ENCODE results near the gene EXOC6. TPM values are rescaled to one million over a fixed set of nuclear protein-coding genes. Genes with fewer than 3 reads are reported as not detected.
"Not testable (repeated sequence)": the region's sequence is repeated elsewhere in the genome, so short reads cannot be mapped to it uniquely, and the experiment has no call there.

The EXOC6 gene
- total RNA-seq, 1 experiment from 2014 or later, result 6.2 TPM

DNA sequence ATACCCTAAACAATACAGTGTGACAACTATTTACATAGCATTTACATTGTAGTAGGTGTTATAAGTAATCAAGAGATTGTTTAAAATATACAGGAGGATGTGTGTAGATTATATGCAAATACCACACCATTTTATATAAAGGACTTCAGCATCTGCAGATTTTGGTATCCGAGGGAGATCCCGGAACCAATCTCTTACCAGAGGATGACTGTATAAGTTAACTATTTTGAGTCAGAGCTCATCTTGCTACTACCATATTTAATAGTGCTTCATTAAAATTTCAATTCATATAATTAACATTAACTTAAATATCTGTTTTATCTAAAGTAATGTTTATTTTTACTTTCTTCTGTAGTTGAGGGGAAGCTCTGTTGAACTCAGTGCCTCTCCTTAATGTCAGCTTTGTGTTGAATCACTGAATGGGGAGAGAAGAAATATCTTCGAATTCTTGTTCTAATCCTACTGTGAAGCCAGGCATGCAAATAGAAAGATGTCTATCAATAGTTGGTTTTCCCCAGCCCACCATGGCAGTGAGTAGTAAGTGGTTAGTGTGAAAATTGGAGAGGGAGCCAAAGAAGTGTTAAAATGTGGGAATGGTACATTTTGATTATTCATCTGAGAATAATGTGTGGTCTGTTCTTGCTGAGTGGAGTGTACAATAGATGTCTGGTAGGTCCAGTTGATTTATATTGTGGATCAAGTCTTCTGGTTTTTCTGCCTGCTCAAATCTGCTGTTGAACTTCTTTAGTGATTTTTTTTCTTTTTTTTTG lies 122.2 kb downstream of the EXOC6 start:
- H3K4me3 ChIP-seq (ENCODE audit: insufficient read depth, low read depth, low read length), result no peak overlapping the region
- H3K36me3 ChIP-seq (replicated peaks; ENCODE audit: control insufficient read depth, insufficient read depth, low read length), result no peaks in the 10 kb centered on the region
- no peak for DNase-seq
- no peaks in the 10 kb centered on the region for H3K27me3 ChIP-seq (ENCODE audit: control insufficient read depth, insufficient read depth, low read length)

DNA sequence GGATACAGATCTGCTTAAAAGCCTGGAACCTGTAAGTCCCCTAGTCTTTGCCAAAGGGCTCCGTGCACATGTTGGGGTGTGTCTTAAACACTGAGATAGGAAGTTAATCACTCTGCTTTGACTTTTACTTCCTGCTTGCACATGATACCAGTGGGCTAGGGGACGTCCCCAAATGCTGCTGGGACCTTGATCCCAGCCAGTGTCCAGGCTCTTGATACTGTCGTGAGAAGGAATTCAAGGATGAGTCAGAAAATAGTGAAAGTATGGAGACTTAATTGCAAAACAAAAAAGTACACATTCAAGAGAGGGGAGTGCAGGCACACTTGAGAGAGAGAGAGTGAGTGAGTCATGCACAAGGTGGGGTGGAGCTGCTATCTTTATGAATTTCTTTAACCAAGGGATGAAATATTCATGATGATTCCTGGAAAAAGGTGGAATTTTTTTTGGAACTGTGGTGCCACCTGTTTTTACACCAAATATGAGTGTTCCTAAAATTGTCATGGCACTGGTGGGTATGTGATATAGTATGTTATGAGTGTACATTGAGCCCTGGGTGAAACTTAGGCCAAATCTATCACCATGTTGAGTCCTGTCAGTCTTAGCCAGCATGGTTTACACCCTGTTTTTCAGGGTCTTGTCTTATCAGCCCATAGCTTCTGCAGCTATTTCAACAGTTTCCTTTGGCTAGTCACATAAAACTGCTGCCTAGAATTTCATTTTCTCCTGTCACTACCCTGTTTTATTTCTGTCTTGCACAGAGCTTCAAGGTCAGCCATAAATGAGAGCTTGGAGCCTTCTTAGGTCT lies 123.9 kb downstream of the EXOC6 start:
- no peak for DNase-seq
- H3K4me3 ChIP-seq (ENCODE audit: insufficient read depth, low read depth, low read length), result no peak overlapping the region

DNA sequence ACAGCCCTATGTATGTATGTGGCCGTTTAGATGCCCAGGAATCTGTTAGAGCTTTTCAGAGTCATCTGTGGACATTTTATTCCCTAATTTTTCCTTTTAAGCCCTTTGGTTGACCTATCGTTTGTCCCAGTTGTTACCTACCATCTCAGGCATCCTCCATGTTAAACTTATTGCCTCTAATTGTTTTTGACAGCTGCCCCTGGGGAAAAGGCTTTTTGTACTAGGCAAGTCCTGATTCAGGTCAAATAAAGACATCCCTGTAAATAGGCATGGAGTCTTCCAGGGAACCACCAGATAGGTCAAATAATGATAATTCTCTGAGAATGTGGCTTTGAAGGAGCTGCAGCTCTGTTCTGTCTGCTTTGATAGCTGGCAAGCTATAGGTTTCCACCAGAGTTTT lies 124.6 kb downstream of the EXOC6 start:
- Histone ChIP-seq H3K27me3 (ENCODE audit: control insufficient read depth, insufficient read depth, low read length) (no peaks in the 10 kb centered on the region), H3K4me3 (ENCODE audit: insufficient read depth, low read depth, low read length) (no peak overlapping the region), H3K36me3 (replicated peaks; ENCODE audit: control insufficient read depth, insufficient read depth, low read length) (no peaks in the 10 kb centered on the region)
- DNase-seq, result no peak

More for the DNA sequence above, 123.9 kb downstream of the EXOC6 start:
- Histone ChIP-seq H3K27me3 (ENCODE audit: control insufficient read depth, insufficient read depth, low read length) (no peaks in the 10 kb centered on the region), H3K36me3 (replicated peaks; ENCODE audit: control insufficient read depth, insufficient read depth, low read length) (no peaks in the 10 kb centered on the region)

DNA sequence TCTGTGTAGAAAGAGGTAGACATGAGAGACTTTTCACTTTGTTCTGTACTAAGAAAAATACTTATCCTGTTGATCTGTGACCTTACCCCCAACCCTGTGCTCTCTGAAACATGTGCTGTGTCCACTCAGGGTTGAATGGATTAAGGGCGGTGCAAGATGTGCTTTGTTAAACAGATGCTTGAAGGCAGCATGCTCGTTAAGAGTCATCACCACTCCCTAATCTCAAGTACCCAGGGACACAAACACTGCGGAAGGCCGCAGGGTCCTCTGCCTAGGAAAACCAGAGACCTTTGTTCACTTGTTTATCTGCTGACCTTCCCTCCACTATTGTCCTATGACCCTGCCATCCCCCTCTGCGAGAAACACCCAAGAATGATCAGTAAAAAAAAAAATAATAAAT lies 128.0 kb downstream of the EXOC6 start:
- DNase-seq; H3K36me3 ChIP-seq (replicated peaks; ENCODE audit: control insufficient read depth, insufficient read depth, low read length); H3K27me3 ChIP-seq (ENCODE audit: control insufficient read depth, insufficient read depth, low read length); H3K4me3 ChIP-seq (ENCODE audit: insufficient read depth, low read depth, low read length): not testable (repeated sequence)

DNA sequence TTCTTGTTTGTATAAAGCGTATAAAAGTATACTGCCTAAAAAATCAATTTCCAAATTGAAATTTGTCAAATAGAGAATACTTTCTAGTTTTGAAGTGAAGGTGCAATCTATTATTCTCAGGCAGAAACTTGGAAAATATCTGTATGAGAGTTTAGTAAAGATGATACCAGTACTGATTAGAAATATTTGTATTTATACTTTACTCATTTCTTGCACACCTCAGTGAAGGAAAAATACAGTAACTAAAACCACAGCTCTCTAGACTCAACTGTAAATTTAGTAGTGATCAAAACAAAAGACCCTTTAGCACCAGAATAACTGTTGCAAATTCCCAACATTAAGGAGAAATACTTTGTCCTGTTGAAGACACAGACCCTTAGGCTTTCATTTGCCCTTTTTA lies 140.9 kb downstream of the EXOC6 start:
- no peak for DNase-seq
- Histone ChIP-seq H3K4me3 (ENCODE audit: insufficient read depth, low read depth, low read length) (no peak overlapping the region), H3K36me3 (replicated peaks; ENCODE audit: control insufficient read depth, insufficient read depth, low read length) (no peaks in the 10 kb centered on the region), H3K27me3 (ENCODE audit: control insufficient read depth, insufficient read depth, low read length) (no peaks in the 10 kb centered on the region)

DNA sequence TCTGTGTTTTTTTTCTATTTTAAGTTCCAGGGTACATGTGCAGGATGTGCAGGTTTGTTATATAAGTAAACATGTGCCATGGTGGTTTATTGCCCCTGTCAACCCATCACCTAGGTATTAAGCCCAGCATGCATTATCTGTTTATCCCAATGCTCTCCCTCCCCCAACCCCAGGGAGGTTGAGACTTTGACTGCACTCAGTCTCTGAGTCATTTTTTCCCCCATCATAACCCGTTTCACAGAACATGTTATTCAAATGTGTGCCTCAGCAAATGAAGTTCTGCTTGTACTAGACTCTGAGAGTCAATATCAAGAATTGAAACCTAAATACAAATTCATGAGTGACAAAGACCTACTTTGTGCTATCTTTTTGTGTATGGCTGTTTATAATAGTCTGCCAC lies 142.3 kb downstream of the EXOC6 start:
- Histone ChIP-seq H3K36me3 (replicated peaks; ENCODE audit: control insufficient read depth, insufficient read depth, low read length) (no peaks in the 10 kb centered on the region), H3K27me3 (ENCODE audit: control insufficient read depth, insufficient read depth, low read length) (no peaks in the 10 kb centered on the region), H3K4me3 (ENCODE audit: insufficient read depth, low read depth, low read length) (no peak overlapping the region)
- no peak for DNase-seq

DNA sequence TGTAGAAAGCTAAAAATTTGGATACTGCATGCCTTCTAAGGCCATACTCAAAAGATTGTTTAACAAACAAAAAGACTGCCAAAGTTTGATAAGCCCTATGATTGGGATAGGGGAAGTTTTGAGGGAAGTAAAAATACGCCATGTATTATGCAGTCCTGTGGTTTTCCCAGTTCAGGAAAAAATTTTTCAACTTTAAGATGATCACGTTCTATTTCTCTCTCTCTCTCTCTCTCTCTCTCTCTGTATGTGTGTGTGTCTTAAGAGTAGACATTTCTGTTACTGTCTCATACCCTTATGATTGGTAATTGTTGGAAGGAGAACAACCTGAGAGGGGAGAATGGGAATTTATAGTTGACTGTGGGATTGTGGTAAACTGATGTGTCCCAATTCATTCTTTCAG lies 143.2 kb downstream of the EXOC6 start:
- Histone ChIP-seq H3K36me3 (replicated peaks; ENCODE audit: control insufficient read depth, insufficient read depth, low read length) (no peaks in the 10 kb centered on the region), H3K4me3 (ENCODE audit: insufficient read depth, low read depth, low read length) (no peak overlapping the region), H3K27me3 (ENCODE audit: control insufficient read depth, insufficient read depth, low read length) (no peaks in the 10 kb centered on the region)
- DNase-seq, result no peak

DNA sequence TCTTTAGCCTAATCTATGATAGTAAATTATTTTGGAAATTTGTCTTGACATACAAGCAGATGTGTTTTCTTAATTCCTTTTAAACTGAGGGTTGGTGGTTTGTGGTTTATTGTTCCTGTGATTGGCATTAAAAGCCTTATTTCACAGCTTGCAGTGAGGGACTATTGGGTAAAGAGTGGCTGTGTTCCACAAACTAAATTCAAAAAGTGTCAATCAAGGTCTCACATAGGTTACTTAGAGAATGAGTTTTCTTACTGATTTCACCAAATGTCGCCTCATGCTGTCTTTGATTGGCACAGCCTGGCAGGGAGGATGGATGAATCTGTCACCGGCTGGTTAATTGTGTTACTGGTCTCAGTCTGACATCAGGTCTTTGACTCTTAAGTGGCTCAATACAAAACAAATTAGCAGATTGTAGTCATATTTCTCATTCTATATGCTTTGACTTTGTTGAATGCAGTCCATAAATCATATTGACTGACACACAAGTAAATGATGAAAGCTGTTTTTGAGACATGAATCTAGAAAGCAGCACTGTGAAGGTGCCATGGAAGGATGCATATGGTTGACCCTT lies 145.5 kb downstream of the EXOC6 start:
- Histone ChIP-seq H3K27me3 (ENCODE audit: control insufficient read depth, insufficient read depth, low read length) (no peaks in the 10 kb centered on the region), H3K4me3 (ENCODE audit: insufficient read depth, low read depth, low read length) (no peak overlapping the region), H3K36me3 (replicated peaks; ENCODE audit: control insufficient read depth, insufficient read depth, low read length) (no peaks in the 10 kb centered on the region)
- DNase-seq, result no peak

DNA sequence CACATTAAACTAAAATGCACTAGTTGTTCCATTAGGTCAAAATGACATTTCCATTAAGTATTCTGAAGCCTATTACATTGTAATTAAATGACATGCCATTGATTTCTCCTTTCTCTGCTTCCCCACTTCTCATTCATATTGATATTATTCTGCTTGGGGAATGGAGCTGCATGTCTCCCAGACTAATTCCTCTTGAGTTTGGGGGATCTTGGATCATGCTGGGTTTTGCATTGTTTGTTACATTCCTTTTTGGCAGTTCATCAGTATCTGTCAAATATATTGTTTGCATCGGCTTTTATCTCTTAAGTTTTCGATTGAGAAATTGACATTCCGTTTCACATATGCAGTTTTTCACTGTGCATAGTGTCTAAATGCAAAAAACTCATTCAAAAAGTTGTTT lies 147.2 kb downstream of the EXOC6 start:
- no peak overlapping the region for H3K4me3 ChIP-seq (ENCODE audit: insufficient read depth, low read depth, low read length)
- no peaks in the 10 kb centered on the region for H3K27me3 ChIP-seq (ENCODE audit: control insufficient read depth, insufficient read depth, low read length)
- H3K36me3 ChIP-seq (replicated peaks; ENCODE audit: control insufficient read depth, insufficient read depth, low read length), result no peaks in the 10 kb centered on the region
- DNase-seq, result peak; percentile 4

DNA sequence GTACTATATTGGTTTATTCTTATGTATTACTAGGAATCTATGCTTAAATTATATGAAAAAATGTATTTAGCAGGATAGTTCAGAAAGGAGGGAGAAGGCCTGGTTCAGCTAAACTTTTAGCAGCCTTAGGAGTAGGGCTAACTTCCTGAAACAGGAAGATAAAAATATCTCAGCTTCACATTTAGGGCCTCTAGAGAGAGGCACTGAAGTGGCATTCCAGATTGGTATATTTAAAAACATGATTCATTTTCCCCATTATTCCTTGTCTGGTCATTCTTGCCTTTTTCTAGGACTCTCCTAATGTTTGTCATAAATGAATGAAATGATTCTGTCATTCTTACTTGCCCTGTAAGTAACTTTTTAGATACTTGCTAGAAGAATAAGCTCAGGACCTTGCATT lies 149.3 kb downstream of the EXOC6 start:
- H3K27me3 ChIP-seq (ENCODE audit: control insufficient read depth, insufficient read depth, low read length), result no peaks in the 10 kb centered on the region

DNA sequence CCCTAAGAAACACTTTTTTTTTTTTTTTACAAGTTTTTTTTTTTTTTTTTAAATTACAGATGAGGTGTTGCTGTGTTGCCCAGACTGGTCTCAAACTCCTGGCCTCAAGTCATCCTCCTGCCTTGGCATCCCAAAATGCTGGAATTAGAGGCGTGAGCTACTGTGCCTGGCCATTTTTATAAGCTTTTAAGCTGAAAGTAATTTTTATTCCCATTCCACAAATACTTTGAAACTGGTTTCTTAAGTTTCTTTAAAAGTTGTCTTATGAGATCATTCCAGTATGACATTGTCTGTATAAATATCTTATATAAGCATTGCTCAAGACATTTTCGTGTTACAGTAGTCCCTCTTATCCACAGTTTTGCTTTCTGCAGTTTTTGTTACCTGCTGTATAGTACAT lies 150.9 kb downstream of the EXOC6 start:
- Histone ChIP-seq H3K36me3 (replicated peaks; ENCODE audit: control insufficient read depth, insufficient read depth, low read length) (no peaks in the 10 kb centered on the region), H3K4me3 (ENCODE audit: insufficient read depth, low read depth, low read length) (no peak overlapping the region), H3K27me3 (ENCODE audit: control insufficient read depth, insufficient read depth, low read length) (no peaks in the 10 kb centered on the region)
- DNase-seq, result no peak

More for the DNA sequence above, 149.3 kb downstream of the EXOC6 start:
- no peaks in the 10 kb centered on the region for H3K36me3 ChIP-seq (replicated peaks; ENCODE audit: control insufficient read depth, insufficient read depth, low read length)
- DNase-seq, result no peak
- H3K4me3 ChIP-seq (ENCODE audit: insufficient read depth, low read depth, low read length), result no peak overlapping the region

DNA sequence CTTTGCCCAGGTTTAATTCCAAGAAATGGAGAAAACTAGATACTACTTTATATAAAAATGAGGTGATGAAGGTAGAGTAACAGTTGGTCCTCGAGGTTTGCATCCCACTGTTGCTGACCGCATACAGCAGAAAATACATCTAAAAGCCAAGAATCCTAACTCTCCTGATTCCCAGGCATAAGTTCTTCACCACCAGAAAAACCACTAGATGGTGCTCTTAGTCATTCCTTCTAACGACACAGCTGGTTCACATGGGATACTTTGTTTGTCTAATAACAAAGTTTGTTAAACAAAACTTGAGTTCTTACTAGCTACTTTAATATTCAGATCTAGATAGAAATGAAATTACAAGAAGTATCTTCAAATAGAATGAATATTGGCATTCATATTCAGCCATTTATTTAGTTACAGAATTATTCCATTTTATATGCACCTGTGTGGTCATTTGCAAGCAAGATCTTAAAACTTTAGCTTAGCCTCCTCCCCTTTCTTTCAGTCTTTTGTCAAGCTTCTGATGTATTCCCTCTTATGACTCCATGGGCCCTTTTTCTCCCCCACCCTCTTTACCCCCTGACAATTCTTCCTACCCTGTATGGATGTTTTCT lies 158.2 kb downstream of the EXOC6 start:
- Histone ChIP-seq H3K4me3 (ENCODE audit: insufficient read depth, low read depth, low read length) (no peak overlapping the region), H3K36me3 (replicated peaks; ENCODE audit: control insufficient read depth, insufficient read depth, low read length) (no peaks in the 10 kb centered on the region), H3K27me3 (ENCODE audit: control insufficient read depth, insufficient read depth, low read length) (no peaks in the 10 kb centered on the region)
- DNase-seq, result peak; percentile 8

DNA sequence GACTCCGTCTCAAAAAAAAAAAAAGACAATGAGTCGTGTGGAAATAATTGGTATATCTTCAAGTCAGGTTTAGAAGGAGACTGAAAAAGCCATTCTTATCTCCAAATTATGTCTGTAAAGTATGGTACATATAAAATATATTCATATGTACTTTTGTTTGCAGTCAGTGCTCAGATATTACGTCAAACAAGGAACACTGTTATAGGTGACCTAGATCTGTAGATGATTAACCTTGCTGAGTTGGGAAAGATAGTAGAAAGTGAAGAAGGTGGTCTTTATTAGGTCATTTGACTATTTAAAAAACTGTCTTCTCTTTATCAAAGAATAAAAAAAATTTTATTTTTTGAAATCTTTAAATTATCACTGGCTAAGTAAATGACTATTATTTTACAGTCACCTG lies 167.4 kb downstream of the EXOC6 start:
- H3K4me3 ChIP-seq (ENCODE audit: insufficient read depth, low read depth, low read length), result no peak overlapping the region
- DNase-seq, result no peak
- no peaks in the 10 kb centered on the region for H3K27me3 ChIP-seq (ENCODE audit: control insufficient read depth, insufficient read depth, low read length)
- H3K36me3 ChIP-seq (replicated peaks; ENCODE audit: control insufficient read depth, insufficient read depth, low read length), result no peaks in the 10 kb centered on the region

DNA sequence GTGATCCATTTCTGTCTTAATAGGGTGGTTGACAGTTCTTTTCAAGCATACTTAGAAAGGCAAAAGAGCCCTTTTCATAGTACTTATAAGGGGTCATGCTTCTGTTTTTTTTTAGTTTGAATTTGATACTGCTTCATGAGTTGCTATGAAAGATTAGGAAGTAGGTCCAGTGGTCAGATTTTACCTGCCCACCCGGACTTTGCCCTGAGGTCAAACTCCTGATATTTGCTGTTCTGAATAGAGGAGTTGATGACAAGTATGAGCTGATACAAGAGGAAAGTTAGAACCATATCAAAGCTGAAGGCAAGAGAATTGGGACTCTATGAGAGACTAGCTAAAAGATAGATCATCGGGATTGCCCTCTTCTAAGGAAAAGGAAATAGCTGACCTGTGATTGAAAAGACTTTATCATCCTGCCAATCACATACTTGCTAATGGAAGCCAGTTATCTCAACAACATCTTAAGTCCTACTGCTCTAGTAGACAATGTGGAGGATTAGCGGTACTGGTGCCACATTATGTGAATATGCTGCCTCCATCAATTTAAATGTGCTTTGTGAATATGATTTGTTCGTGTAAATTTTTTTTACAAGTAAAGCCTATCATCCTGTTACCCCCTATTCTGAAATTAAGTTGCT lies 174.8 kb downstream of the EXOC6 start:
- H3K27me3 ChIP-seq (ENCODE audit: control insufficient read depth, insufficient read depth, low read length), result no peaks in the 10 kb centered on the region
- H3K4me3 ChIP-seq (ENCODE audit: insufficient read depth, low read depth, low read length), result no peak overlapping the region
- no peak for DNase-seq
- no peaks in the 10 kb centered on the region for H3K36me3 ChIP-seq (replicated peaks; ENCODE audit: control insufficient read depth, insufficient read depth, low read length)

All from H7 (cell line).